Subcutaneous abdominal adipose tissue (tissue), 5 donors: ENCODE results near the gene ABCC3.

Source experiments
- H3K27ac ChIP-seq: one replicate; pipeline ENCODE4 v1.7.0; 2013; ENCODE audit warnings: low read depth, mild to moderate bottlenecking, inconsistent platforms, low read length, moderate library complexity
- H3K27me3 ChIP-seq, 5 donors: one replicate each; pipeline ENCODE4 v1.7.0; 2013; ENCODE audit warnings: low read length in 5 of 5, inconsistent platforms in 1 of 5; ENCODE audit not compliant: control insufficient read depth in 5 of 5, insufficient read depth in 4 of 5
- H3K36me3 ChIP-seq, 5 donors: one replicate each; pipeline ENCODE4 v1.7.0; 2013; ENCODE audit warnings: low read length in 5 of 5; ENCODE audit not compliant: control insufficient read depth in 5 of 5, insufficient read depth in 5 of 5
- H3K4me1 ChIP-seq, 5 donors: one replicate each; pipeline ENCODE4 v1.7.0; 2013; ENCODE audit warnings: low read length in 5 of 5, mild to moderate bottlenecking in 3 of 5, moderate library complexity in 1 of 5; ENCODE audit not compliant: control insufficient read depth in 5 of 5, insufficient read depth in 5 of 5
- H3K4me3 ChIP-seq, 5 donors: one replicate each; pipeline ENCODE4 v1.7.0; 2013; ENCODE audit warnings: low read length in 5 of 5, low read depth in 1 of 5
- H3K9ac ChIP-seq, 5 donors: one replicate each; pipeline ENCODE4 v1.7.0; 2013; ENCODE audit warnings: low read length in 5 of 5, mild to moderate bottlenecking in 4 of 5, moderate library complexity in 3 of 5
- H3K9me3 ChIP-seq, 5 donors: one replicate each; pipeline ENCODE4 v1.7.0; 2013; ENCODE audit warnings: low read length in 5 of 5; ENCODE audit not compliant: control insufficient read depth in 5 of 5
- donor health status: healthy.
- donor health status: healthy.
- donor health status: healthy.
- donor health status: healthy.
- donor health status: healthy.

The ABCC3 gene

GRCh38 chr17:50664788-50665458 is 30.2 kb downstream of the ABCC3 start:
- no peak overlapping the region for H3K4me3 ChIP-seq
- H3K4me1 ChIP-seq: peaks cover 4 to 30% (median 24%) of the 10 kb centered on the region in 5 donors
- H3K9me3 ChIP-seq: no peaks in the 10 kb centered on the region
- H3K36me3 ChIP-seq: no peaks in the 10 kb centered on the region
- no peak overlapping the region for H3K27ac ChIP-seq
- H3K27me3 ChIP-seq: no peaks in the 10 kb centered on the region
- H3K9ac ChIP-seq: no peak overlapping the region

GRCh38 chr17:50665838-50666237 is 31.2 kb downstream of the ABCC3 start:
- H3K9ac ChIP-seq: no peak overlapping the region
- no peak overlapping the region for H3K27ac ChIP-seq
- no peaks in the 10 kb centered on the region for H3K36me3 ChIP-seq
- H3K27me3 ChIP-seq: no peaks in the 10 kb centered on the region
- peaks cover 2 to 21% (median 15%) of the 10 kb centered on the region in 5 donors for H3K4me1 ChIP-seq
- H3K4me3 ChIP-seq: no peak overlapping the region
- H3K9me3 ChIP-seq: no peaks in the 10 kb centered on the region

- H3K27ac ChIP-seq: no peak overlapping the region
- H3K4me3 ChIP-seq: no peak overlapping the region
- H3K36me3 ChIP-seq: no peaks in the 10 kb centered on the region
- no peak overlapping the region for H3K9ac ChIP-seq
- H3K27me3 ChIP-seq: no peaks in the 10 kb centered on the region
- H3K4me1 ChIP-seq: peaks cover 2 to 18% (median 13%) of the 10 kb centered on the region in 5 donors
- no peaks in the 10 kb centered on the region for H3K9me3 ChIP-seq
Measured at GRCh38 chr17:50666316-50666715, 31.6 kb downstream of the ABCC3 start.

GRCh38 chr17:50667259-50668024 is 32.8 kb downstream of the ABCC3 start:
- H3K9me3 ChIP-seq: no peaks in the 10 kb centered on the region
- no peak overlapping the region for H3K4me3 ChIP-seq
- no peak overlapping the region for H3K9ac ChIP-seq
- H3K36me3 ChIP-seq: no peaks in the 10 kb centered on the region
- peaks cover 0 to 9% (median 4%) of the 10 kb centered on the region in 5 donors for H3K4me1 ChIP-seq
- H3K27me3 ChIP-seq: no peaks in the 10 kb centered on the region
- H3K27ac ChIP-seq: no peak overlapping the region

GRCh38 chr17:50668025-50668837 is 33.5 kb downstream of the ABCC3 start:
- H3K4me1 ChIP-seq: peaks cover 0 to 9% (median 4%) of the 10 kb centered on the region in 5 donors
- H3K36me3 ChIP-seq: no peaks in the 10 kb centered on the region
- no peak overlapping the region for H3K27ac ChIP-seq
- H3K9ac ChIP-seq: no peak overlapping the region
- H3K4me3 ChIP-seq: no peak overlapping the region
- H3K27me3 ChIP-seq: no peaks in the 10 kb centered on the region
- H3K9me3 ChIP-seq: no peaks in the 10 kb centered on the region

- H3K4me3 ChIP-seq: no peak overlapping the region
- no peaks in the 10 kb centered on the region for H3K9me3 ChIP-seq
- peaks cover 0 to 9% (median 4%) of the 10 kb centered on the region in 5 donors for H3K4me1 ChIP-seq
- no peaks in the 10 kb centered on the region for H3K27me3 ChIP-seq
- no peaks in the 10 kb centered on the region for H3K36me3 ChIP-seq
- H3K27ac ChIP-seq: no peak overlapping the region
- H3K9ac ChIP-seq: no peak overlapping the region
Measured at GRCh38 chr17:50668838-50669581, 34.3 kb downstream of the ABCC3 start.

GRCh38 chr17:50672071-50672470 is 37.4 kb downstream of the ABCC3 start:
- no peaks in the 10 kb centered on the region for H3K36me3 ChIP-seq
- no peaks in the 10 kb centered on the region for H3K9me3 ChIP-seq
- H3K27ac ChIP-seq: no peak overlapping the region
- H3K4me3 ChIP-seq: no peak overlapping the region
- H3K4me1 ChIP-seq: peaks cover 0 to 9% (median 4%) of the 10 kb centered on the region in 5 donors
- no peaks in the 10 kb centered on the region for H3K27me3 ChIP-seq
- H3K9ac ChIP-seq: no peak overlapping the region

- Histone ChIP-seq H3K9ac (no peak overlapping the region), H3K36me3 (no peaks in the 10 kb centered on the region), H3K4me3 (no peak overlapping the region), H3K9me3 (no peaks in the 10 kb centered on the region), H3K4me1 (peaks cover 0 to 9% (median 4%) of the 10 kb centered on the region in 5 donors), H3K27ac (no peak overlapping the region), H3K27me3 (no peaks in the 10 kb centered on the region)
Measured at GRCh38 chr17:50672831-50673551, 38.3 kb downstream of the ABCC3 start.

GRCh38 chr17:50675190-50675589 is 40.5 kb downstream of the ABCC3 start:
- Histone ChIP-seq H3K4me3 (no peak overlapping the region), H3K9ac (no peak overlapping the region)

More at GRCh38 chr17:50675190-50675589, 40.5 kb downstream of the ABCC3 start:
- H3K9me3 ChIP-seq: no peaks in the 10 kb centered on the region
- no peaks in the 10 kb centered on the region for H3K27me3 ChIP-seq
- no peaks in the 10 kb centered on the region for H3K36me3 ChIP-seq
- H3K4me1 ChIP-seq: peaks cover 0 to 4% (median 3%) of the 10 kb centered on the region in 5 donors
- H3K27ac ChIP-seq: no peak overlapping the region
